Activated naive CD4-positive, alpha-beta T cell treated with anti-CD3 and anti-CD28 coated beads, Interleukin-2, amount 10 ng/mL, durations not matched to agents 7 days and 5 days (primary cell): ENCODE measurements around the gene SLC7A11.

ENCODE experiments used
- CTCF ChIA-PET: fragments of 350-600 bp; sonication (Branson Sonifier 250); formaldehyde crosslinking; loops from one replicate; lab custom pipeline; 2021; ENCODE audit warnings: antibody characterized with exemption; lab: Charles Lee
- DNase-seq: peaks from one replicate; pipeline ENCODE4 v3.0.0-alpha.2; 2020
- H3K27ac Mint-ChIP-seq: one replicate; pipeline ENCODE4 v1.8.0; 2021; ENCODE audit warnings: mild to moderate bottlenecking, moderate library complexity, mixed read lengths
- H3K27me3 Mint-ChIP-seq: one replicate; pipeline ENCODE4 v1.8.0; 2021; ENCODE audit warnings: mild to moderate bottlenecking, mixed read lengths
- H3K36me3 Mint-ChIP-seq: one replicate; pipeline ENCODE4 v1.8.0; 2021; ENCODE audit warnings: mixed read lengths
- H3K4me1 Mint-ChIP-seq: one replicate; pipeline ENCODE4 v1.8.0; 2021; ENCODE audit warnings: mixed read lengths
- H3K4me3 Mint-ChIP-seq: one replicate; pipeline ENCODE4 v1.8.0; 2021; ENCODE audit warnings: mild to moderate bottlenecking, moderate library complexity, mixed read lengths
- H3K9me3 Mint-ChIP-seq: one replicate; pipeline ENCODE4 v1.8.0; 2021; ENCODE audit warnings: mixed read lengths

The SLC7A11 gene

DNA sequence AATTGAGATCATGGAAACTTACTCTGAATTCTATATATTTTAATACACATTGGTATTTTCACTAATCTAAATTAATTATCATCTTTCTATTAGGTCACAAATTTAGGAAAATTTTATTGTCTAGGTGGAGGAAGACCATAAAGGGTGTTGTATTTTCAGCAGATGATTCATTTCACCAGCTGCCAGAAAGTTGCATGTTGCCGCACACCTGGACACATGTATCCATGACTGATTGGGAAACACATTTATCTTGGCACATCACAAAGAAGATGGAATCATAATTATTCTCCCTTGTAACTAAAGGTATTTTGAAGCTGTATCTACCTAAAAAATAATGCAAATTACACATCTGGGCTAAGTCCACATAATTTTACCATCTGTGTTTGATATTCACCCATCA is 33.1 kb downstream of the SLC7A11 start:
- Mint-ChIP-seq H3K4me1 (no peaks in the 10 kb centered on the region), H3K4me3 (no peak overlapping the region), H3K27me3 (no peaks in the 10 kb centered on the region), H3K36me3 (no peaks in the 10 kb centered on the region), H3K27ac (no peak overlapping the region), H3K9me3 (no peaks in the 10 kb centered on the region)
- no peak for DNase-seq
- CTCF ChIA-PET: interaction anchor here (0.5 kb wide), 1 partner anchor 402 kb away, joined by 3 read pairs; no protein-coding TSS in a partner anchor

DNA sequence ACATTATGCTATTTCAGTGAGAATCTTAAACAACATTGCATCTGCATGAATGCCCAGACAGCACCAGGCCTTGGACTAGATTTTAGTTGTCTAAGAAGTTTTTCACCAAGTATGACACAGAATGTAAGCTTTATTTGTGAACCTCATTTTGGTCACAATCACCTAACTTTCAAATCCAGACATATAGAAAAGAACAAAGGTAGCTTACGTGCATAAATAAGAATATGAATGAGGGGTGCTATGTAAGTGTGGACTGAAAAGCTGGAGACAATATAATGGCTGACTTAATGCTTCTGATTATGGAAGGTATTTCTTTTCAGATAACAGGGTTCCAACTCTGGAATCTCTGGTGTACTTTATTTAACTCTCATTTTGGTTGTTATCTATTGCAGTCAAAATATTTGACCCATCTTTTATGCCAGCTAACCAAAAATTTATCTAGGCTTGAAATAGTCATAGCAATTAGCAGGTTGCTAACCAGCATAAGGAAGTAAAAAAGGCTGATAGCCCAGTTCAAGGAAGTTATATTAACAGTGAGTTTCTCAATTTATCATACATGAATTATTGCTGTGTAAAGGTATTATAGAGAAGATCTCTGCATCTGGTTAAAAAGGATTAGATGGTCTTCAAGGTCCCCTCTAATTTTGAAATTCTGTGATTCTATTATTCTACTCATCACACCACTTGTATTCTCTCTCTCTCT is 36.5 kb downstream of the SLC7A11 start:
- H3K9me3 Mint-ChIP-seq: no peaks in the 10 kb centered on the region
- no peak overlapping the region for H3K4me3 Mint-ChIP-seq
- H3K4me1 Mint-ChIP-seq: no peaks in the 10 kb centered on the region
- no peaks in the 10 kb centered on the region for H3K36me3 Mint-ChIP-seq
- no peak overlapping the region for H3K27ac Mint-ChIP-seq
- CTCF ChIA-PET: no interaction called here
- no peaks in the 10 kb centered on the region for H3K27me3 Mint-ChIP-seq
- DNase-seq: no peak

DNA sequence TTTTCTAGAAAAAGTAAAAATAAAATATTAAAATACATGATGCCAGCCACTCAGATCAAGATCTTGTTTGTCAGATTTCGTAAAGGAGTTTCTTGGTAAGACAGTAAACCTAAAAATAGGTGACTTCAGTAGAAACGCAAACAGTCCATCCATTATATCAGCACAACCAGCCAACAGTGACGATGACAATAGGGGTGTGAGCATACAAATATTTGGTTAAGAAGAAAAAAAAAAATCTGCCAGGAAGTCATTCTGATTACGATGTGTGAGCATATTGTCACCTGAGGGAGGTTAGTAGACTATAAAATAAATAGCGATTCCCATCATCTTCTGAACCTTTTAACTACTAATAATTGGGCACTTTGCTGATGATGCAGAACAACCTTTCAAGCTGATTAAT is 37.6 kb downstream of the SLC7A11 start:
- Mint-ChIP-seq H3K27ac (no peak overlapping the region), H3K4me3 (no peak overlapping the region), H3K36me3 (no peaks in the 10 kb centered on the region), H3K4me1 (no peaks in the 10 kb centered on the region), H3K9me3 (no peaks in the 10 kb centered on the region), H3K27me3 (no peaks in the 10 kb centered on the region)
- CTCF ChIA-PET: no interaction called here
- no peak for DNase-seq

DNA sequence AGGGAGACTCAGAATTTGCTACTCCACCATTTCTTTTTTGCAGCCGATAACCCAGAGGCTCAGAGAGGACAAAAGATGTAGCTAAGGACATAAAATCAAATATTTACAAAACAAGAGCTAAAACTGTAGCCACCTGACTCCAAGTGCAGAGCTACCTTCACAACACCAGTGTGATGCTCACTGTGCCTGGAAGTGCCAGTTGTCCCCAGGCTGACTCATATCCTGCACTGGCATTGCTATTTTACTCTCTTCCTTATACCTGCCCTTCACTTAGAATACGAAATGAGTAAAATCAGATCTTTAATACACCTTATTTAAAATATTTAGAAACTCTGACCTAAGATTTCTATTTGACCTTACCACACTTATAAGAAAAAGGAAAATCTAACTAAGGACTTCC is 39.5 kb downstream of the SLC7A11 start:
- Mint-ChIP-seq H3K4me1 (no peaks in the 10 kb centered on the region), H3K27me3 (no peaks in the 10 kb centered on the region), H3K36me3 (no peaks in the 10 kb centered on the region), H3K9me3 (no peaks in the 10 kb centered on the region), H3K4me3 (no peak overlapping the region), H3K27ac (no peak overlapping the region)
- CTCF ChIA-PET: no interaction called here
- DNase-seq: no peak

DNA sequence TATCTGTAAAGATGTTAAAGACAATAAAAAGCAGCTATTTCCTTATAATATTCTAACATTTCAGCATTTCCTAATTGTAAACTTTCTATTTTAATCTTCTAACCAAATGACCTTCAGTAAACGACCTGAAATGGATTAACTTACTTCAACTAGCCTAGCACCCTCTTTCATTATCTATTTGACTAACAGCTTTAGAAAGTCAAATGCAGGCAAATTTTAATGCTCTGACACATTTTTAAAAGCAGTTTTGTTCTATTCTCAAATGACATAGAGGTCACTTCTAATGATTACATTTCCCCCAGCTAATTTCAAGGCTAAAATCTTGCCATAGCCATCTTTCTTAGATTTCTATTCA is 41.9 kb downstream of the SLC7A11 start:
- Mint-ChIP-seq H3K9me3 (no peaks in the 10 kb centered on the region), H3K27me3 (no peaks in the 10 kb centered on the region), H3K36me3 (no peaks in the 10 kb centered on the region), H3K27ac (no peak overlapping the region), H3K4me1 (no peaks in the 10 kb centered on the region), H3K4me3 (no peak overlapping the region)
- no peak for DNase-seq
- CTCF ChIA-PET: no interaction called here

DNA sequence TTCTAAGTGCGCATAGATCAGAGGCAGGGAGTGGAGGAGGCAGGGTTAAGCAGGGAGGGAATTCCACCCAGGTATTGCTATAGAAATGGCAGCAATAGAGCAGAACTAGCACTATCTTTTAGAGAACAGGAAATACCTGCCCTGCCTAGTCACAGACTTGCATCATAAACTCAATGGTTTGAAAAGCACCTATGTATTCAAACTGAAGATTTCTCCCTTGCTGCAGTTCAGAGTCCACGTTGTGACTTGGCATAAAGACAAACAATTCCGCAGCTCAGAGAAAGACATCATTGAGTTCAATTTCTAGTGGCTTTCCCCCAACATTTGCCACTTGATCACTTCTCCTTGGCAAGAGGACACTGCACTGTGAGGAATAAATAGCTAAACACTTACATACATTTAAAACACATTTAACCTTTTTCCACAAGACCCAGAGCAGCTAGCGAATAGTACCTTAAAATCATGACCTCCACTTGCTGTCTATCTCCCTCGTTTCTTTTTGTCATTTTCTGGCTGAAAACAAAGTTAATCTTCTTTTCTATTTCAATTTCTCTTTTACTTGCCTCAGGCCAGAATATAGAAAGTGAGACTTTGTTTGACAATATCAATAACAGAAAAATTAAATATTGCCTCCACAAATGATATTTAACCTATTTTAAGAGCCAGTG is 42.4 kb downstream of the SLC7A11 start:
- no peak overlapping the region for H3K4me3 Mint-ChIP-seq
- H3K36me3 Mint-ChIP-seq: no peaks in the 10 kb centered on the region
- H3K27me3 Mint-ChIP-seq: no peaks in the 10 kb centered on the region
- no peak for DNase-seq
- H3K27ac Mint-ChIP-seq: no peak overlapping the region
- H3K4me1 Mint-ChIP-seq: no peaks in the 10 kb centered on the region
- no peaks in the 10 kb centered on the region for H3K9me3 Mint-ChIP-seq
- CTCF ChIA-PET: no interaction called here

DNA sequence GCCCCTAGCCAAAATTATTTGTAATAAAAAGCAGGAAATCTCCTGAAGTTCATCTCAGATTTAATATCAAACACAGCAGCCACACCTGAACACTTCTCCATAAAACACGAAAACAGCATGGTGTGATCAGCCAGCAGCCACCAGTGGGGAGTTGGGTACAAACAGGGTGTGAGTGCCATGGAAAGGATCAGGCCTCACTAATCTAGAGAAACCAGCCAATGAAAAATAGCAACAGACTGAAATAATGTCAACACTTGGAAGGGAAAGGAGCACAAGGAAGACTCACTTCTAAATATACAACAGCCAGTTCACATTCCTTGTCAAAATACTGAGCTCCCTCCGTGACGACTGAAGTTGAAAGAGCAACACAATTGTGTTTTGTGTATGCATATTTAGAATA is 46.0 kb downstream of the SLC7A11 start:
- Mint-ChIP-seq H3K4me3 (no peak overlapping the region), H3K27me3 (no peaks in the 10 kb centered on the region), H3K27ac (no peak overlapping the region), H3K9me3 (no peaks in the 10 kb centered on the region), H3K4me1 (no peaks in the 10 kb centered on the region), H3K36me3 (no peaks in the 10 kb centered on the region)
- DNase-seq: no peak
- CTCF ChIA-PET: no interaction called here

DNA sequence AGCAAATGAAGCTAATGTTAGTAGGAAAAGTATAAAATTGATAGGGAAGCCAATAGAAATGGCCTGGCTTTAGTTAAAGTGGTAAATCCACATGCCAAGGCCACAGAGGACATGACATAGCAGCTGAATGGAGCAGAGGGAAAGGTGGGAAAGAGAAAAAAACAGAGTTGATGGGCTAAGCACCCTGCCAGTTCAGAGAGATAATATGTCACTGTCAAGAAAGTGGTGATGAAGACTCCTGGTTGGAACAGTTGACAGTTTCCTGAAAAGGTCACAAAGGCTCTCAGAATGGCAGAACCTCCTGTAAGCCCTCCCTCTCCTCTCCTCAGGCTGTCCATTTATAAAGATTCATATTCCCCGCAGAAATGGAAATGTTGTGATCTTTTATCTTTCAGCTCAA is 48.2 kb downstream of the SLC7A11 start:
- CTCF ChIA-PET: interaction anchor here (1.1 kb wide), 1 partner anchor 104 kb away, joined by 3 read pairs; no protein-coding TSS in a partner anchor
- no peaks in the 10 kb centered on the region for H3K36me3 Mint-ChIP-seq
- H3K27me3 Mint-ChIP-seq: no peaks in the 10 kb centered on the region
- no peaks in the 10 kb centered on the region for H3K9me3 Mint-ChIP-seq
- H3K27ac Mint-ChIP-seq: no peak overlapping the region
- no peak overlapping the region for H3K4me3 Mint-ChIP-seq
- no peaks in the 10 kb centered on the region for H3K4me1 Mint-ChIP-seq
- DNase-seq: no peak

DNA sequence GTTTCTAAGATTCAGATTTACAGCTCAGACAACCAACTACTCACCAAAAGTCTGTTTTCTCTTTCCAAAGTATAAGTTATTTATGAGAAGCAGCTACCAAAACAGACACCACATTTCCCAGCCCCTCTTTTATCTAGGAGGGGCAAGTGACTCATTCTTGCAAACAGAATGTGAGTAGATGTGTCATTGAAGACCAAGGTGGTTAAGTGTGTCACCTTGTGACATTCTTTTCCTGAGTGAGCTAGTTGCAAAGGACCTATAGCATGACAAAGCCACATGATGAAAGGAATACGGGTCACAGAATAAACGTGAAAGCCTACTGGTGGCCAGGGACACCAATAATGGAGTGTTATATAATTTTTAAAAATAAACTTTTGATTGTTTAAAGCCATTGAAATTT is 50.0 kb downstream of the SLC7A11 start:
- CTCF ChIA-PET: interaction anchor here (1.0 kb wide), 1 partner anchor 10 kb away, joined by 3 read pairs; no protein-coding TSS in a partner anchor
- no peak for DNase-seq

DNA sequence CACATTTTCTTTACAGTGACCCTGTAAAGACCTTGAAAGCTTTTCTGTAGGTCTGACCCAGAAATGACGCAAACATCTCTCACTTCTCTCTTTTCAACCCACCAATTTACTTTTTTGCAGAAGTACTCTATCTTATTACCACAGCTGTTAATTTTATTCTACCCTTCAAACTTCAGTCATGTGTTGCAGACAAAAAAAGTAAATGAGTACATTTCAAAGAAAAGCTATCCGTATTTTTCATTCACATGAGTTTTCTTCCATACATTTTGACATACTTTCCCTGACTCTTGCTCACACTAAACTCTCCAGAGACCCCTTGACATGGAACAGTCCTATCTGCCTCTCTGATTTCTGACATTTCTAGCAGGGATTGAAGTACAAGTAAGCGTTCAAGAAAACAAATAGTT is 51.7 kb downstream of the SLC7A11 start:
- Mint-ChIP-seq H3K36me3 (no peaks in the 10 kb centered on the region), H3K27ac (no peak overlapping the region), H3K4me1 (no peaks in the 10 kb centered on the region), H3K4me3 (no peak overlapping the region), H3K27me3 (no peaks in the 10 kb centered on the region), H3K9me3 (no peaks in the 10 kb centered on the region)
- DNase-seq: no peak
- CTCF ChIA-PET: no interaction called here

More for the DNA sequence above, 50.0 kb downstream of the SLC7A11 start:
- H3K4me3 Mint-ChIP-seq: no peak overlapping the region
- H3K9me3 Mint-ChIP-seq: no peaks in the 10 kb centered on the region
- no peaks in the 10 kb centered on the region for H3K4me1 Mint-ChIP-seq
- no peaks in the 10 kb centered on the region for H3K36me3 Mint-ChIP-seq
- H3K27me3 Mint-ChIP-seq: no peaks in the 10 kb centered on the region
- H3K27ac Mint-ChIP-seq: no peak overlapping the region

DNA sequence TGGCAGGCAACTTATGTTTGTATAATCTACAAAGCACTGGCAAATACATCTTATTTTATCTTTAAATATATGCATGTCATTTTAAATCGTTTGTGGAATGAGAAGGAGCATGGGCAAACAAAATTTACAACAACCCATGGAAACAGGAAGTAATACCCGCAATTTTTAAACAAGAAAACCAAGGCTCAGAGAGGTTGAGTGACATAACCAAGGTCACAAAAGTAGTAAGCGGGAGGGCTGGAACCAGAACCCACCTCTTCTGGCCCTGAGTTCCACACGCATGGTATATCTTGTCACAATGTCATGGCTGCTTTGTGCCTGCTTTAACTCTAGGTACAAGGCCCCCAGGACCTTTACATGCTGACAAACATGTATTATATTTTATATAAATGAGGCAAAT is 52.9 kb downstream of the SLC7A11 start:
- H3K36me3 Mint-ChIP-seq: no peaks in the 10 kb centered on the region
- H3K27me3 Mint-ChIP-seq: no peaks in the 10 kb centered on the region
- H3K4me3 Mint-ChIP-seq: no peak overlapping the region
- CTCF ChIA-PET: no interaction called here
- DNase-seq: no peak
- H3K9me3 Mint-ChIP-seq: no peaks in the 10 kb centered on the region
- H3K4me1 Mint-ChIP-seq: no peaks in the 10 kb centered on the region
- no peak overlapping the region for H3K27ac Mint-ChIP-seq

DNA sequence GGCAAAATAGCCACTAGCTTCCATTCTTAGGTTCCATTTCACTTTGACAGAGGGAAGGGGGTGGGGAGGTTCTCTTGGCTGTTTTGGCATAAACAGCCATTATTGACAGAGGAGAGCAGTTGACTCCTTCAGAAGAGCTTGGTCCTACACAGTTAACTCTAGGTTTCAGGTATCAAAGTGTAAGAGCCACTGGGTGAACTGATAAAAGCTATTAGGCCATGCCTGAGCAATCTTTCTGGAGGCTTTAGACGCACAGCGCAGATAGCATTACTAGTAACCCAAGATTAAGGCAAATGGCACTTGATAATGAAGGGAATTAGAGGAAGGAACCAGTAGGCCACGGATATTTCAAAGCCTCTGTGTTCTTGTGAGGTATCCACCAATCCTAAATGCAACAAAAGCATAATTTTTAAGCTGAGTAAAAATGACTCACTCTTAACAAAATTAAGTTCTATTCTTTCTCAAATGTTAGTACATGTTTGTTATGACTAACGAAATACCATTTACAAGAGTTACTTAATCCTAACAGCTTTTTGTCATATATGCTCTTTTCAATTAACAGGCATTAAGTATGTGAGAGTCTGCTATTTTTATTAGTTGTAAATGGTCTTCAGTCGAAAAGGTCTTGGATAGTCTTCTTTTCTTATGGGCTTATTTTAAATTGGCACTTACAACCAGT is 53.6 kb downstream of the SLC7A11 start:
- Mint-ChIP-seq H3K36me3 (no peaks in the 10 kb centered on the region), H3K27ac (no peak overlapping the region), H3K4me3 (no peak overlapping the region), H3K27me3 (no peaks in the 10 kb centered on the region), H3K4me1 (no peaks in the 10 kb centered on the region), H3K9me3 (no peaks in the 10 kb centered on the region)
- DNase-seq: no peak
- CTCF ChIA-PET: no interaction called here

DNA sequence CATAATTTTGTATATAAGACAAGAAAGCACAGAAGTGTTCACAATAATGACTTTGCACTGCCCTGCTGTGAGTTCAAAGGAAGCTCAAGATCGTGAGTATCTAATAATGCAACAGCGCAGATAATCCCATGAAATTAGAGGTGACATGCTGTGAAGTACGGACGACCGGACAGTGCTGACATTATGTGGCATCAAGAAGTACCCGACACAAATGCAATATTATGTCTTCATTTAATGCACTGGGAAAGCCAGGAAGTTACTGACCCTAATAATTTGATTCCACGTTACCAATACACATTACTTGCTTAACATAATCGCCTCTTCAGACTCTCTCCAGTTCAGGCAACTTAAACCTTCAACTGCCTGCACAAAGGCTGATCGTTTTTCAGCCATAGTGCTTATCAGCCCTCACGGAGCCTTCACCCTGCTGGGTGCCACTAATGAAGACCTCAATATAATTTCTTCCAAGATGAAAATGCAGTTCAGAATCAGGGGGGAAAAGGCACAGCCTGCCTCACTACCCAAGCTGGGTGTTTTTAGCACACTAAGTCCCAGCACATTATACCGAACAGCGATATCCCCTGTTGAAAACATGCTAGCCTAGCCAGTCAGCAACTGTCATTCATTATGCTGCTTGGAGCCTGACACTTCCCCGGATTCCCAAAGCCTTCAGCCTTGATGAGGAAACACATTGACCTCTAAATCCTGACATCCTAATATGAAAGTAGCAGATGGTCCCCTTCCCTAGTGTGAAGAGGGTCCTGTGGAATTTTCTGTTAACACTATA is 56.1 kb downstream of the SLC7A11 start:
- no peak overlapping the region for H3K27ac Mint-ChIP-seq
- no peaks in the 10 kb centered on the region for H3K4me1 Mint-ChIP-seq
- DNase-seq: no peak
- no peaks in the 10 kb centered on the region for H3K9me3 Mint-ChIP-seq
- no peaks in the 10 kb centered on the region for H3K27me3 Mint-ChIP-seq
- CTCF ChIA-PET: no interaction called here
- H3K4me3 Mint-ChIP-seq: no peak overlapping the region
- H3K36me3 Mint-ChIP-seq: no peaks in the 10 kb centered on the region

DNA sequence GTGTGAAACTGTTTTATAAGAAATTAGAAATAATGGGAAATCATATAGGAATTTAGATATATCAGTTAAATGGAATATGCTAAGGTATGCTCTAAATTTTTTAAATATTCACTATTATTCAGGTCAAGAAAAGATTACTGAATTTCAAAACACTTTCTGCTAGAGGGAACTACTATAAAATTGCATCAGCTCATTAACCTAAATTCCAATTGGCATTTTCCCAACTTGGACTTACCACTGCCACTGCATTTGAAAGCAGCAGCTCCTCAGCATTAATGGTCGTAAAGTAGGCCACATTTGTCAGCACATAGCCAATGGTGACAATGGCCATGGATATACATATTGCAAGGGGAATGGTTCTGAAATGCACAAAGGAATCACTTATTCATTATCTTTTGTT is 57.3 kb downstream of the SLC7A11 start:
- no peaks in the 10 kb centered on the region for H3K27me3 Mint-ChIP-seq
- no peak overlapping the region for H3K4me3 Mint-ChIP-seq
- no peak overlapping the region for H3K27ac Mint-ChIP-seq
- no peaks in the 10 kb centered on the region for H3K4me1 Mint-ChIP-seq
- no peaks in the 10 kb centered on the region for H3K36me3 Mint-ChIP-seq
- no peak for DNase-seq
- no peaks in the 10 kb centered on the region for H3K9me3 Mint-ChIP-seq
- CTCF ChIA-PET: no interaction called here
